Measurements from ENCODE around the gene TEX29. TPM values are rescaled to one million over a fixed set of nuclear protein-coding genes. Genes with fewer than 3 reads are reported as not detected.

TEX29 gene
- total RNA-seq, 1 donor from 2014 or later = 0.20 TPM

DNA sequence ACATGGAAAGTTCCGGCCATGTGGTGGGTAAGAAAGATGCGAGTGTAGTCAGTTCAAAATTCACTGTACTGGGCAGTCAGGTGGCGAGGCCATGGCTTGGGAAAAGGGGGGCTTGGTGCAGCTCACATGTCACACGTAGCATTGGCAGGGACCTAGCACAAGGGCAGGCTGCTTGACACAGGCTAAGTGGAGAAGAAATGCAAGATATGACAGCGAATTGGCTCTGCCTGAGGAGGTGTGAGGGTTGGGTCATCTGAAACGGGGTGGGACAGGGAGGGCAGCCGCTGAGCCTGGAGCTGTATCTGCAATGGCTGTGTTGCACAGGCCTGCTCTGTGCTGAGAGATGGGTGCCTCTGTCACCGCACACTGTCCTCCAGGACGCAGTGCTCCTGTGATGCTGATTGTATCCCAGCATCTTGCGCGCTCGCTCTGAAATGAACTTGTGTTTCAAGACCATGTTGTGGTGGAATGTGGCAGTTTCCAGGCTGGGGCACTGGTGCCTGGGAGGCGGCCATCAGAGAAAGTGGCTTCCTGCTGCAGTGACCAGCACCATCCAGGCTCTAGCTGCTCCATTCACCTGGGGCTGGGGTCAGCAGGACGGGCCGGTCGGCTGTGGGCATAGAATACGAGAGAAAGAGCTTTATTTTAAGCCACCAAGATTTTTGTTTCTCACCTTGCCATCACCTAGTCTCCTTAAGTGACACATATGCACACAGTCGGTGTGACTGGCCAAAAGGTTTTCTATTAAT lies 70.3 kb downstream of the TEX29 start:
- DNase-seq (ENCODE audit: low read depth in 2 of 2) = no peak

DNA sequence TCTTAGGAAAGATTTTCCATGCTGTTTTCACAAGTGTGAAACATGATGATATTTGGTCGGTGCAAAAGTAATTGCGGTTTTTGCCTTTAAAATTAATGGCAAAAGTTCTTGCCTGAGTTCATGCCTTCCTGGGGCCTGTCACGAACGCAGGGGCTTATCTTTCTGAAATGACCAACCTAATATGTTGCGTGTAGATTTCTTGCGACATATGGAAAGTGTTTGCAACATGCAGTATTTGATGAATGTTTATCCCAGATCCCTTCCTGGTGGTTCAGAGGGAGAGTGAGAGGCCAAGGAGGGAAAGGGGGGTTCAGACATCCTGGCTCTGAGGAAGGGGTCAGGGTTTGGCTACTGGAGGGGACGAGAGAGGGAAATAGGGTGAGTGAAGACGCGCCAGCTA lies 72.0 kb downstream of the TEX29 start:
- no peak for DNase-seq (ENCODE audit: low read depth in 2 of 2)

DNA sequence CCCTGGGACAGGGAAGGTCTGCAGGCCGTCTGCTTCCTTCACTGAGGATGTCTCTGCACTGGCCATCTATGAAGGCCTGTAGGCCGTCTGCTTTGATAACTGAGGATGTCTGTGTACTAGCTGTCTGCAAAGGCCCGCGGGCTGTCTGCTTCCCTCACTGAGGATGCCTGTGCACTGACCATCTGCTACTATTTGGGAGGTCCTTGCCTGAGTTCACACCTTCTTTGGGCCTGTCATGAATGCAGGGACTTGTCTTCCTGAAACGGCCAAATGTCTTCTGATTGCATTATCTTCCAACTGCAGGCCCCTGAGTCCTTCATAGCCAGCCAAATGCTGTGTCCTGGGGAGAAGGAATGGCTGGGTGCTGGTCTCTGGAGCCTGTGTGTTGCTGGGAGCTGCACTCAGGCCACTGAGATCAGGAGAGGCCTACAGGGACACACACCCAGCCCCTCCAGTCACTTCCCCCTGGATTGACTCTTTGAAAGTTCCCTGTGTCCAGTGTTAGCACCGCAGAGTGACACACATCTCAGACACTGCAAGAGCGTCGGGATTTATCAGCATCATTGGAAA lies 72.9 kb downstream of the TEX29 start:
- DNase-seq (ENCODE audit: low read depth in 2 of 2) = no peak

Other genes with a start within 250 kb of the TEX29 start
- gene ARHGEF7, start 205.3 kb upstream of the TEX29 start, total RNA-seq = 176 and 179 TPM in 2 replicates

Measured in lung microvascular endothelial cell (primary cell).